ENCODE data around the gene ARHGAP22. TPM values are rescaled to one million over a fixed set of nuclear protein-coding genes. Genes with fewer than 3 reads are reported as not detected.

Gene ARHGAP22
- total RNA-seq, 1 experiment from 2014 or later, result 13.5 TPM

DNA sequence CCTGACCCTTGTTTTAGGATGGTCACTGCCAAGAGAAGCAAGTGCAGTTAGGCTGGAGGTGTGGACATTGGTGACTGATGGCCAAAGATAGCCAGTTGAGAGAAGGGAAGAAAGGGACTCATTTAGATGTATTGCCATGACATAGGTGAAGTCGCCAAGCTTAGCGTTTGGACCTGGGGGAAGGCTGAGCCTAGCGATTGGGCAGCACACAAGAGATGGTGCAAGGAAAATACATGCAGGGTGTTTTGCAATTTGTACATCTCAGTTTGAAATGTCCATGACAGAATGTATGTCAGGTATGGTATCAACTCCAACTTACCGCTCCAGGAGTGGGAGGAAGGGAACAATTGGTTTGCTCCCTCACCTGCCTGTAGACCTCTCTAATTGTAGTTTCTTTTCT, 164.1 kb downstream of the ARHGAP22 start:
- Histone ChIP-seq H3K9me3 (no peaks in the 10 kb centered on the region), H3K4me3 (ENCODE audit: low read depth, low read length) (no peak overlapping the region), H3K4me1 (peaks cover 17% of the 10 kb centered on the region), H3K27me3 (replicated peaks; ENCODE audit: control insufficient read depth, insufficient read depth, low read length) (no peaks in the 10 kb centered on the region), H3K36me3 (ENCODE audit: control insufficient read depth, insufficient read depth, low read length) (no peaks in the 10 kb centered on the region)
- no TSS peak for BruUV-seq (replicated peaks)
- no peak for TF ChIP-seq CTCF (IDR thresholded peaks at IDR 0.05; ENCODE audit: insufficient read depth in 1 of 2, low read depth in 1 of 2, low read length in 1 of 2, severe bottlenecking in 1 of 2, unreplicated experiment in 1 of 2)
- no peaks in the 10 kb centered on the region for H3K27me3 Mint-ChIP-seq (ENCODE audit: insufficient read depth, unreplicated experiment)
- H3K36me3 Mint-ChIP-seq (ENCODE audit: insufficient read depth, unreplicated experiment), result peaks cover 11% of the 10 kb centered on the region
- H3K4me1 Mint-ChIP-seq (ENCODE audit: low read depth, unreplicated experiment), result peaks cover 10% of the 10 kb centered on the region
- no peak for DNase-seq
- no peak overlapping the region for H3K27ac Mint-ChIP-seq (ENCODE audit: unreplicated experiment)
- H3K9me3 Mint-ChIP-seq (ENCODE audit: unreplicated experiment), result no peaks in the 10 kb centered on the region
- H3K4me3 Mint-ChIP-seq (ENCODE audit: unreplicated experiment), result no peak overlapping the region
- intact Hi-C loops (cut with micrococcal nuclease; ENCODE audit: unreplicated experiment), result no loop called here
- POLR2A ChIA-PET, result no interaction called here
- CTCF ChIA-PET, result no interaction called here

- no peak for TF ChIP-seq CTCF (IDR thresholded peaks at IDR 0.05; ENCODE audit: insufficient read depth in 1 of 2, low read depth in 1 of 2, low read length in 1 of 2, severe bottlenecking in 1 of 2, unreplicated experiment in 1 of 2)
- CTCF ChIA-PET, result interaction anchor here (0.8 kb wide), 2 partner anchors 30 to 64 kb away, joined by 3 read pairs; no protein-coding TSS in a partner anchor
- Mint-ChIP-seq H3K27me3 (ENCODE audit: insufficient read depth, unreplicated experiment) (no peaks in the 10 kb centered on the region), H3K4me3 (ENCODE audit: unreplicated experiment) (no peak overlapping the region), H3K4me1 (ENCODE audit: low read depth, unreplicated experiment) (peaks cover 10% of the 10 kb centered on the region), H3K27ac (ENCODE audit: unreplicated experiment) (no peak overlapping the region), H3K36me3 (ENCODE audit: insufficient read depth, unreplicated experiment) (peaks cover 13% of the 10 kb centered on the region), H3K9me3 (ENCODE audit: unreplicated experiment) (no peaks in the 10 kb centered on the region)
- peak in 1 of 2 experiments; percentile 57 for DNase-seq
- intact Hi-C loops (cut with micrococcal nuclease; ENCODE audit: unreplicated experiment), result loop anchor here (1.0 kb wide), 1 partner anchor 22 kb away; no protein-coding TSS in a partner anchor
- no peaks in the 10 kb centered on the region for H3K36me3 ChIP-seq (ENCODE audit: control insufficient read depth, insufficient read depth, low read length)
- POLR2A ChIA-PET, result interaction anchor here (0.5 kb wide), 1 partner anchor 166 kb away, joined by 3 read pairs; no protein-coding TSS in a partner anchor
- no peaks in the 10 kb centered on the region for H3K9me3 ChIP-seq
- BruUV-seq (replicated peaks), result no TSS peak
- no peaks in the 10 kb centered on the region for H3K27me3 ChIP-seq (replicated peaks; ENCODE audit: control insufficient read depth, insufficient read depth, low read length)
- no peak overlapping the region for H3K4me3 ChIP-seq (ENCODE audit: low read depth, low read length)
- peaks cover 17% of the 10 kb centered on the region for H3K4me1 ChIP-seq
These were observed 165.3 kb downstream of the ARHGAP22 start for GRCh38 chr10:48439581-48440041.

DNA sequence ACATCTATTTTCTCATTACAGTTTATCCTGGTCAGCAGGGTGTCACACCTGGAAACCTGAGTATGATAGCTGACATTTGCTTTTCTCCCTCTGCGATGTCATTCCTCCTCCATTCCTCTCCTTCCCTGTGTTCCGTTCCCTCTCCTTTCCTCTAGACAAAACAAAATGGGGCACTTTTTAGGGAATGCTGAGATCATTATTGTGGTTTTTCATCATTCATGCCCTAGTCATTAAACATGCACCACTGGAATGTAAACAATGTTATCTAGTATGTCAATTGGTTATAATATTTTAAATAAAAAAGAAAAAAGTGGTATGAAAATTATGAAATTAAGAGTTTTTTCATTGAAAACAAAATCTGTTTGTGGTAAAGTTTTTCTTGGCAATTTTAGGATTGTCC, 165.8 kb downstream of the ARHGAP22 start:
- Histone ChIP-seq H3K36me3 (ENCODE audit: control insufficient read depth, insufficient read depth, low read length) (no peaks in the 10 kb centered on the region), H3K4me3 (ENCODE audit: low read depth, low read length) (no peak overlapping the region), H3K9me3 (no peaks in the 10 kb centered on the region), H3K27me3 (replicated peaks; ENCODE audit: control insufficient read depth, insufficient read depth, low read length) (no peaks in the 10 kb centered on the region), H3K4me1 (peaks cover 17% of the 10 kb centered on the region)
- BruUV-seq (replicated peaks), result no TSS peak
- no peak for DNase-seq
- CTCF ChIA-PET, result interaction anchor here (0.6 kb wide), 1 partner anchor 488 kb away, joined by 5 read pairs; no protein-coding TSS in a partner anchor
- POLR2A ChIA-PET, result no interaction called here
- intact Hi-C loops (cut with micrococcal nuclease; ENCODE audit: unreplicated experiment), result loop anchor here (1.0 kb wide), 1 partner anchor 22 kb away; no protein-coding TSS in a partner anchor
- no peak overlapping the region for H3K4me3 Mint-ChIP-seq (ENCODE audit: unreplicated experiment)
- no peaks in the 10 kb centered on the region for H3K27me3 Mint-ChIP-seq (ENCODE audit: insufficient read depth, unreplicated experiment)
- no peaks in the 10 kb centered on the region for H3K9me3 Mint-ChIP-seq (ENCODE audit: unreplicated experiment)
- H3K4me1 Mint-ChIP-seq (ENCODE audit: low read depth, unreplicated experiment), result peaks cover 10% of the 10 kb centered on the region
- TF ChIP-seq CTCF (IDR thresholded peaks at IDR 0.05; ENCODE audit: insufficient read depth in 1 of 2, low read depth in 1 of 2, low read length in 1 of 2, severe bottlenecking in 1 of 2, unreplicated experiment in 1 of 2), result no peak
- no peak overlapping the region for H3K27ac Mint-ChIP-seq (ENCODE audit: unreplicated experiment)
- H3K36me3 Mint-ChIP-seq (ENCODE audit: insufficient read depth, unreplicated experiment), result peaks cover 17% of the 10 kb centered on the region

Measured in Caco-2 (cell line).